M059J (cell line): ENCODE data around the gene SLCO4C1. TPM values are rescaled to one million over a fixed set of nuclear protein-coding genes. Genes with fewer than 3 reads are reported as not detected.
"Not testable (repeated sequence)": the region's sequence is repeated elsewhere in the genome, so short reads cannot be mapped to it uniquely, and the experiment has no call there.

ENCODE experiments used
- DNase-seq: peaks from one replicate; pipeline ENCODE4 v3.0.0-alpha.2; 2012; ENCODE audit warnings: low read depth
- total RNA-seq: library from RNA; depleted of rRNA; stranded (reverse); fragments of >200 nt; shearing (Covaris generic); gene quantifications from 2 replicates; pipeline ENCODE4 v1.2.3, GENCODE V29; 2014; rRNA removed

SLCO4C1 gene
- total RNA-seq = 0.10 TPM in 1 of 2 replicates, not detected in the other

DNA sequence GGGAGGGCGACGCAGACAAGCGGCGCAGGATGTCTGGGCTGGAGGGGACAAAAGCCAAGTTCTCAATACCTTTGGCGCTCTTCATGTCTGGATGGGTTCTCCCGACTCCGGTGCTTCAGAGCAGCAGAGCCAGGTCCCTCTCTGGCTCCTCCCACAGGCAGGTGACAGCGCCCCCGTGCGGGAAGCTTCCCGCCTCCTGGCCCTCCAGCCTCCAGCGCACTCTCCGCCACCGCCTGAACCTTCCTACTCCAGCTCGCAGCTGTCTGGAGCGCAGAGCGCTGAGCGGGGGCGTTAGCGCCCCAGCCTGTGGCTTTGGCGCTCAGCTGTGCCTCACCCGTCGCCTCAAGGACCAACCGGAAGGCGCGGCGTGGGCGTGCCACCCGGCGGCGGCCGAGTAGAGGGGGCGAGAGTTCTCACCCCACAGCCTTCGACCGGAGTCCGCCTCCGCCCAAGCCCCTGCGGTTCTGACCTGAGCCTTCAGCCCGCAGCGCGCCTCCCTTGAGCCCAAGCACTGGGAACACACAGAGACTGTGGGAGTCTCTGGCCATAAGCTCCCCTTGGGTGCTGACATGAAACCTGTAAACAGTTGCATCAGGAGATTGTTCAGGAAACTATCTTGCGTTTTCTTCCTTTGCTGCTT lies at the start of gene SLCO4C1:
Gene SLCO4C1, minus strand, starts transcription at position 107 of the 640 bp plus-strand sequence. Its CDS starts 22 bp downstream, at position 85.
- peak; percentile 4 for DNase-seq

- DNase-seq = peak; percentile 2
These were observed 45.7 kb upstream of the SLCO4C1 start for GRCh38 chr5:102341681-102342288.

DNA sequence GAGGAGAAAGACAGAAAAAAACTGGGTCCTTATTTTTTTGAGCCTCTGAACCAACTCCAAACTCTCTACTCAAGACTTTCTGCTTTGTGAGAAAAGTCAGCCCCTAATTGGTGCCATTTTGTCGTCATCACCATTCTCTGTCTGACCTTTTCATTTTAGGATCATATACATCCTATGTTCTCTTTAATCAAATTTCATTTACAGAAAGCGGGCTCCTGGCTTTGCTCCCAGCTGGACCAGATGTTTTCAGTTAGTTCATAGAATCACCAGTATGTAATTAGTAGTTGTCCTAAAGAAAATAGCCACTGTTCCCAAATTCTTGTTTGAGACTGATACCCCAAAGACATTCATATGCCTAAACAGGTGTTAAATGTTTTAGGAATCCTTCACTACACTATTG lies 28.6 kb upstream of the SLCO4C1 start:
- no peak for DNase-seq

GRCh38 chr5:102318801-102319200 lies 22.7 kb upstream of the SLCO4C1 start:
- DNase-seq = not testable (repeated sequence)

- no peak for DNase-seq
These were observed 18.2 kb upstream of the SLCO4C1 start for GRCh38 chr5:102314328-102314727.

- no peak for DNase-seq
These were observed 17.8 kb upstream of the SLCO4C1 start for GRCh38 chr5:102313912-102314311.

GRCh38 chr5:102312586-102313370 lies 16.7 kb upstream of the SLCO4C1 start:
- DNase-seq = peak; percentile 16

DNA sequence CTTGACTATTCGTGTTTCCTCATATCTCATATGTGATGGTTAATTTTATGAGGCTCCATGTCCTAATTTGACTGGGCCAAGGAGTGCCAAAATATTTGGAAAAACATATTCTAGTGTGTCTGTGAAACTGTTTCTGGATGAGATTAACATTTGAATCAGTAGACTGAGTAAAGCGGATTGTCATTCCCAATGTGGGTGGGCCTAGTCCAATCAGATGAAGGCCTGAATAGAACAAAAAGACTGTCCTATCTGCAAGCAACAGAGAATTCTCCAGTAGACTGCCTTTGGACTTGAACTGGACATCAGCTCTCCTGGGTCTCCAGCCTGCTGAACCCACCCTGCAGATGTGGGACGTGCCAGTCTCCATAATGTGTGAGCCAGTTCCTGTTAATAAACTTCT lies 13.5 kb upstream of the SLCO4C1 start:
- no peak for DNase-seq

GRCh38 chr5:102307232-102307631 lies 11.1 kb upstream of the SLCO4C1 start:
- no peak for DNase-seq

DNA sequence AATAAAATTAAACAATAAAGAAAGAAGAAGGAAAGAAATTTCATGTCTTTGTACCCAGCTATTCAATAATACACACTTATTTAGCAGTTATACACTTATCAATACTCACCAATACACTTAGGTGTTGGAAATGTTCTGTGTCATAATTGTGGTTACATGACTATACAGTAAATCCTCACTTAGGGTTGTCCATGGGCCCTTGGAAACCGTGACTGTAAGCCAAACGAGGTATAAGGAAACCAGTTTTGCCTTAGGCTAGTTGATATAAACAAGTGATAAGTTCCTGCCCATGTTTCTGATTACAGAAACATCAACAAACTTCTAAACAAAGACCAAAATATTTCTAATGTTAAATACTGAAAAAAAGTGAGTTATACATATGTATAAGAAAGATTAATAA lies 10.0 kb upstream of the SLCO4C1 start:
- DNase-seq = peak; percentile 44

- DNase-seq = no peak
These were observed 428 bp downstream of the SLCO4C1 start for GRCh38 chr5:102295534-102296177.

- no peak for DNase-seq
These were observed 1.1 kb downstream of the SLCO4C1 start for GRCh38 chr5:102294886-102295395.

DNA sequence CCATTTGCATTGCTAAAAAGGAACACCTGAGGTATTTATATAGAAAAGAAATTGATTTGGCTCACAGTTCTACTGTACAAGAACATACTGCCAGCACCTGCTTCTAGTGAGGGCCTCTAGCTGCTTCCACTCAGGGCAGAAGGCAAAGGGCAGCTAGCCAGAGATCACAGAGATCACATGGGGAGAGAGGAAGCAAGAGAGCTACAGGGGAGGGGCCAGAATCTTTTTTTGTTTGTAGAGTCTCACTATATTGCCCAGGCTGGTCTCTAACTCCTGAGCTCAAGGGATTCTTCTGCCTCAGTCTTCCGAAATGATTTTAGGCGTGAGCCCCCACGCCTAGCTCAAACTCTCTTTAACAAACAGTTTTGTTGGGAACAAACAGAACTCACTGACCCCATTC lies 6.1 kb downstream of the SLCO4C1 start:
- DNase-seq = no peak

GRCh38 chr5:102289251-102289899 lies 6.7 kb downstream of the SLCO4C1 start:
- peak; percentile 15 for DNase-seq

GRCh38 chr5:102288630-102289029 lies 7.5 kb downstream of the SLCO4C1 start:
- DNase-seq = no peak

DNA sequence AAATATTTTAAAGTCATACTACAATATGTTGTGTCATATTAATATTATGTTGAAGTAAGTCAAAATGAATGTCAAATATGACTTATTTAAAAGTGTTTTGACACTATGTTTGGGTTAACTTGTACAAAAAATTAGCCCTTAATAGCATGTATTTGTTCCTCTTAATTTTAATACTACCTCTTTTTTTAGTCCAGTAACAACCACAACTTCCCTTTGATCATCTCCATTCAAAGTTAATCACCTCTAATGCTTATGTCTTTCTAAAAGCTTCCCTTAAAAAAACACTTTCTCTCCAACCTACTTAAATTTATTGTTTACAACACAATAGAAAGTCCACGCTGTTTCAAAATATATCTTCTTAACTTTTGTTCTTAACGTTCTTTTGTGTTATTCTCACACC lies 9.6 kb downstream of the SLCO4C1 start:
- DNase-seq = no peak

- no peak for DNase-seq
These were observed 12.8 kb downstream of the SLCO4C1 start for GRCh38 chr5:102283102-102283797.

DNA sequence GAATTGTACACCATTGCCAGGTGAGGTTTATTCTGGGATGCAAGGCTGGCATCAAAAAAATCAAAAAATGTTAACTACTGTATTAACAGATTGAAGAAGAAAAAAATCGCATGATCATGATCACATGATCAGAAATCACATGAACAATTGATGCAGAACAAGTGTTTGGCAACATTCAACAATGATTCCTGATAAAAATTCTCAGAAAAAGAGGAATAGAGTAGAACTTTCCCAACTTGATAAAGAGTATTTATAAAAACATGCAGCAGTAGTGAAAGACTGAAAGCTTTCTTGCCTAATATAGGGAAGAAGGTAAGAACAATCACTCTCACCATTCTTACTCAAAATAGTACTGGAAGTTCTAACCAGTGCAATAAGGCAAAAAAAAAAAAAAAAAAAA lies 16.4 kb downstream of the SLCO4C1 start:
- DNase-seq = no peak

GRCh38 chr5:102278231-102278630 lies 17.9 kb downstream of the SLCO4C1 start:
- no peak for DNase-seq

- DNase-seq = no peak
These were observed 18.9 kb downstream of the SLCO4C1 start for GRCh38 chr5:102277144-102277543.

- DNase-seq = no peak
These were observed 24.3 kb downstream of the SLCO4C1 start for GRCh38 chr5:102271759-102272158.
